HepG2 (cell line): ENCODE measurements around the gene EPHA6. TPM values are rescaled to one million over a fixed set of nuclear protein-coding genes. Genes with fewer than 3 reads are reported as not detected.

Source experiments
- ATAC-seq: fragments of 200-7000 bp; cut with Tn5 transposase; 3 replicates; pipeline ENCODE4 v1.9.1; 2020; ENCODE audit warnings: mild to moderate bottlenecking, moderate library complexity
- BruUV-seq: library from RNA; stranded (reverse); fragments of 400-500 nt; replicated peaks from 2 replicates; lab custom pipeline; 2021; lab: Mats Ljungman, UMichigan
- CTCF ChIA-PET: fragments of 300-600 bp; formaldehyde crosslinking; extraction: SDS; loops from one replicate; lab custom pipeline; 2021; ENCODE audit warnings: low total read pairs, inconsistent platforms, low intra/inter-chr PET ratio; lab: Yijun Ruan, JAX
- POLR2A ChIA-PET: fragments of 350-600 bp; sonication (Branson Sonifier 250); formaldehyde crosslinking; loops from one replicate; lab custom pipeline; 2020; ENCODE audit warnings: antibody characterized with exemption, inconsistent platforms; lab: Yijun Ruan, JAX
- DNase-seq: peaks from one replicate; pipeline ENCODE4 v3.0.0-alpha.2; 2015; ENCODE audit warnings: low spot score
- FAIRE-seq: peaks from 3 replicates; lab custom pipeline; 2011; peaks lifted over from hg19 to GRCh38; lab: Jason Lieb, UNC
- H2AFZ ChIP-seq: one replicate; pipeline ENCODE4 v1.6.1; 2011; ENCODE audit warnings: low read length, inconsistent platforms
- H3K27ac ChIP-seq: fragments of 300-600 bp; 3 replicates; pipeline ENCODE4 v1.8.0; 2011; ENCODE audit warnings: mixed run types, mild to moderate bottlenecking, mixed read lengths, low read length, inconsistent platforms; ENCODE audit not compliant: insufficient read depth; ENCODE audit errors: extremely low read length
- H3K27me3 ChIP-seq, 2 experiments: fragments of 200-600 bp in 1 of 2; 2 replicates in 1 of 2; 3 replicates in 1 of 2; pipeline versions ENCODE4 v1.6.0 to v1.8.0; 2011; ENCODE audit warnings: low read length in 2 of 2, mild to moderate bottlenecking in 2 of 2, moderate library complexity in 2 of 2, inconsistent platforms in 1 of 2; ENCODE audit not compliant: insufficient read depth in 2 of 2, control insufficient read depth in 1 of 2
- H3K36me3 ChIP-seq, 2 experiments: fragments of 200-600 bp in 1 of 2; replicated peaks in 1 of 2; 2 replicates in 1 of 2; 3 replicates in 1 of 2; pipeline versions ENCODE4 v1.5.1 to v1.8.0; 2011; ENCODE audit warnings: low read length in 2 of 2, inconsistent platforms in 1 of 2; ENCODE audit not compliant: insufficient read depth in 2 of 2, control insufficient read depth in 1 of 2
- H3K4me1 ChIP-seq: 2 replicates; pipeline ENCODE4 v1.5.1; 2012; ENCODE audit warnings: low read length, inconsistent platforms; ENCODE audit not compliant: insufficient read depth
- H3K4me2 ChIP-seq: 2 replicates; pipeline ENCODE4 v1.6.0; 2011; ENCODE audit warnings: low read depth, low read length, inconsistent platforms
- H3K4me3 ChIP-seq, 3 experiments: fragments of 200-600 bp in 1 of 3; sonication (generic), shearing (Covaris generic) in 1 of 3; replicated peaks in 1 of 3; 2 replicates each; pipeline ENCODE4 v1.5.1; 2011 to 2016; ENCODE audit warnings: low read length in 3 of 3, inconsistent platforms in 2 of 3, low read depth in 2 of 3, mild to moderate bottlenecking in 2 of 3, control low read depth in 1 of 3, mixed read lengths in 1 of 3; ENCODE audit not compliant: insufficient read depth in 1 of 3
- H3K79me2 ChIP-seq: one replicate; pipeline ENCODE4 v1.6.1; 2011; ENCODE audit warnings: low read length, inconsistent platforms; ENCODE audit not compliant: insufficient read depth
- H3K9ac ChIP-seq: 2 replicates; pipeline ENCODE4 v1.6.0; 2011; ENCODE audit warnings: mild to moderate bottlenecking, low read depth, low read length, inconsistent platforms; ENCODE audit not compliant: insufficient read depth
- H3K9me3 ChIP-seq: 2 replicates; pipeline ENCODE4 v1.5.1; 2012; ENCODE audit warnings: mild to moderate bottlenecking, low read length
- H4K20me1 ChIP-seq: 2 replicates; pipeline ENCODE4 v1.6.0; 2011; ENCODE audit warnings: inconsistent platforms, mild to moderate bottlenecking, low read length, moderate library complexity; ENCODE audit not compliant: insufficient read depth
- ELF4 ChIP-seq: sonication (generic); formaldehyde crosslinking; IDR thresholded peaks from 2 replicates; pipeline ENCODE4 v1.5.0; 2020; ENCODE audit warnings: missing genetic modification reagents, mild to moderate bottlenecking, moderate library complexity, borderline replicate concordance
- FOXK1 ChIP-seq: sonication (generic); formaldehyde crosslinking; IDR thresholded peaks from 2 replicates; pipeline ENCODE4 v1.4.0; 2020; ENCODE audit warnings: low read depth, missing genetic modification reagents, borderline replicate concordance
- GATAD1 ChIP-seq: IDR thresholded peaks from 2 replicates; pipeline ENCODE4 v1.6.1; 2016; ENCODE audit warnings: missing genetic modification reagents, missing compliant biosample characterization
- GPN1 ChIP-seq: sonication (generic); formaldehyde crosslinking; IDR thresholded peaks from 2 replicates; pipeline ENCODE4 v1.5.1; 2020; ENCODE audit warnings: missing genetic modification reagents, borderline replicate concordance
- MTA3 ChIP-seq: sonication (generic); formaldehyde crosslinking; IDR thresholded peaks from 2 replicates; pipeline ENCODE4 v1.4.0; 2020; ENCODE audit warnings: missing genetic modification reagents
- SIN3B ChIP-seq: fragments of 150-350 bp; IDR thresholded peaks from 2 replicates; pipeline ENCODE4 v1.6.1; 2014; ENCODE audit warnings: low read length
- SRF ChIP-seq: IDR thresholded peaks from 2 replicates; pipeline ENCODE4 v1.6.1; 2011; ENCODE audit warnings: mild to moderate bottlenecking, low read depth, low read length, moderate library complexity
- ZKSCAN5 ChIP-seq: sonication (generic); formaldehyde crosslinking; IDR thresholded peaks from 2 replicates; pipeline ENCODE4 v1.5.1; 2020; ENCODE audit warnings: mild to moderate bottlenecking, missing genetic modification reagents
- ZNF224 ChIP-seq: sonication (generic); formaldehyde crosslinking; IDR thresholded peaks from 2 replicates; pipeline ENCODE4 v1.5.0; 2020; ENCODE audit warnings: mild to moderate bottlenecking, missing genetic modification reagents
- ZNF609 ChIP-seq: sonication (generic); formaldehyde crosslinking; IDR thresholded peaks from 2 replicates; pipeline ENCODE4 v1.4.0; 2020; ENCODE audit warnings: mild to moderate bottlenecking, missing genetic modification reagents, borderline replicate concordance
- ZSCAN25 ChIP-seq: sonication (generic); formaldehyde crosslinking; IDR thresholded peaks from 2 replicates; pipeline ENCODE4 v1.8.0; 2022; ENCODE audit warnings: mild to moderate bottlenecking, missing genetic modification reagents
- WGBS: methylation state at CpG from one replicate; pipeline ENCODE4 v1.1.6; 2017; ENCODE audit warnings: low lambda C conversion rate; 5-methylcytosine and 5-hydroxymethylcytosine counted together
- in situ Hi-C: cut with HindIII; loops from 2 replicates; pipeline ENCODE4 v1.10.0; 2017; ENCODE audit warnings: low pct_unique_long_range_greater_than_20kb; ENCODE audit not compliant: extremely low pct_ligation_motif_present
- intact Hi-C: fragments of 100-400 bp; cut with micrococcal nuclease; formaldehyde crosslinking; loops from one replicate; pipeline ENCODE4 v1.10.0; 2022; ENCODE audit not compliant: unreplicated experiment
- polyA plus RNA-seq, 8 experiments: library from polyadenylated mRNA; depleted of rRNA in 3 of 8; stranded (reverse) in 7 of 8; unstranded in 1 of 8; fragments of >200 nt; fragmentation: Illumina TruSeq in 4 of 8; extraction: Trizol in 4 of 8; gene quantifications; 2 replicates each; pipeline versions ENCODE4 v1.2.1 to v1.2.3, GENCODE V29; 2011 to 2016; ENCODE audit warnings: low read depth in 4 of 8, missing spikeins in 1 of 8, mixed read lengths in 1 of 8; ENCODE audit not compliant: insufficient read depth in 1 of 8
- total RNA-seq, 5 experiments: library from RNA; depleted of rRNA; stranded (reverse); fragments of >200 nt; fragmentation: Illumina TruSeq; extraction: Trizol; gene quantifications; 2 replicates each; pipeline ENCODE4 v1.2.3, GENCODE V29; 2016; ENCODE audit warnings: low read depth in 1 of 5

EPHA6 gene
- total and polyA plus RNA-seq, 2 of the 13 experiments (the other 11 are each of a cell fraction or from before 2014, with no cell fraction given): not detected

- TF ChIP-seq ZNF609 (CRISPR knock-in tag) (no peak), ZSCAN25 (CRISPR knock-in tag) (no peak), ZNF224 (CRISPR knock-in tag) (no peak), MTA3 (no peak), FOXK1 (no peak)
These were observed 674.3 kb downstream of the EPHA6 start (continued) for GRCh38 chr3:97488741-97489140.

GRCh38 chr3:97495896-97496295 lies 681.5 kb downstream of the EPHA6 start:
- H3K79me2 ChIP-seq: no peaks in the 10 kb centered on the region
- no peak overlapping the region for H2AFZ ChIP-seq
- H3K27ac ChIP-seq: no peak overlapping the region
- intact Hi-C loops: no loop called here
- in situ Hi-C loops: no loop called here
- H3K9me3 ChIP-seq: no peaks in the 10 kb centered on the region
- DNase-seq (no peak), FAIRE-seq (no peak), ATAC-seq (no peak)
- CTCF ChIA-PET: no interaction called here
- POLR2A ChIA-PET: no interaction called here
- no peak overlapping the region for H3K9ac ChIP-seq
- TF ChIP-seq ZKSCAN5 (CRISPR knock-in tag) (no peak), GATAD1 (CRISPR knock-in tag) (no peak), SRF (no peak), GPN1 (CRISPR knock-in tag) (no peak), ELF4 (CRISPR knock-in tag) (no peak), SIN3B (no peak)
- 18% methylated on average over 5 of the region's 5 CpGs for WGBS
- H4K20me1 ChIP-seq: no peaks in the 10 kb centered on the region
- no peak overlapping the region for H3K4me3 ChIP-seq
- H3K27me3 ChIP-seq: no peaks in the 10 kb centered on the region
- BruUV-seq: no TSS peak
- no peak overlapping the region for H3K4me2 ChIP-seq
- H3K36me3 ChIP-seq: no peaks in the 10 kb centered on the region
- no peaks in the 10 kb centered on the region for H3K4me1 ChIP-seq
